CD4-positive, alpha-beta T cell treated with Interleukin-4 for 1 hour (primary cell): ENCODE data around the gene PAEP.

Experiments
- DNase-seq, 2 donors: peaks; one replicate each; pipeline ENCODE4 v3.0.0-alpha.2; 2020 to 2022

Gene PAEP

GRCh38 chr9:135551456-135551855 is 10.1 kb upstream of the PAEP start:
- DNase-seq = no peak

- no peak for DNase-seq
Observed at GRCh38 chr9:135552021-135552697, 9.4 kb upstream of the PAEP start.

- DNase-seq = no peak
Observed at GRCh38 chr9:135552698-135553171, 8.8 kb upstream of the PAEP start.

- no peak for DNase-seq
Observed at GRCh38 chr9:135554718-135555117, 6.8 kb upstream of the PAEP start.

GRCh38 chr9:135555203-135555602 is 6.4 kb upstream of the PAEP start:
- DNase-seq = no peak

GRCh38 chr9:135555910-135556309 is 5.6 kb upstream of the PAEP start:
- no peak for DNase-seq

- no peak for DNase-seq
Observed at GRCh38 chr9:135559606-135560005, 1.9 kb upstream of the PAEP start.

- no peak for DNase-seq
Observed at GRCh38 chr9:135562235-135562745, 734 bp downstream of the PAEP start.

GRCh38 chr9:135563039-135563476 is 1.5 kb downstream of the PAEP start:
- peak in 1 of 2 donors; percentile 3 for DNase-seq

- DNase-seq = no peak
Observed at GRCh38 chr9:135563858-135564257, 2.3 kb downstream of the PAEP start.

- DNase-seq = no peak
Observed at GRCh38 chr9:135565141-135565628, 3.6 kb downstream of the PAEP start.

GRCh38 chr9:135565636-135566035 is 4.1 kb downstream of the PAEP start:
- DNase-seq = no peak

- no peak for DNase-seq
Observed at GRCh38 chr9:135566552-135566951, 5.0 kb downstream of the PAEP start.

GRCh38 chr9:135567311-135567710 is 5.8 kb downstream of the PAEP start:
- no peak for DNase-seq

GRCh38 chr9:135568026-135568425 is 6.5 kb downstream of the PAEP start:
- no peak for DNase-seq

- no peak for DNase-seq
Observed at GRCh38 chr9:135570456-135570855, 8.9 kb downstream of the PAEP start.

GRCh38 chr9:135572233-135572632 is 10.7 kb downstream of the PAEP start:
- no peak for DNase-seq

GRCh38 chr9:135573124-135573523 is 11.6 kb downstream of the PAEP start:
- no peak for DNase-seq

GRCh38 chr9:135574331-135574730 is 12.8 kb downstream of the PAEP start:
- no peak for DNase-seq

- no peak for DNase-seq
Observed at GRCh38 chr9:135574943-135575342, 13.4 kb downstream of the PAEP start.

GRCh38 chr9:135575995-135576631 is 14.6 kb downstream of the PAEP start:
- DNase-seq = no peak

GRCh38 chr9:135577256-135577655 is 15.7 kb downstream of the PAEP start:
- DNase-seq = no peak

GRCh38 chr9:135579356-135579755 is 17.8 kb downstream of the PAEP start:
- no peak for DNase-seq
